HTR-8/SVneo (cell line): ENCODE measurements around the gene SOCS1.

Experiments used
- DNase-seq: peaks from one replicate; pipeline ENCODE4 v3.0.0; 2011; ENCODE audit warnings: low spot score, mixed read lengths; ENCODE audit not compliant: insufficient read length
- FAIRE-seq: peaks from 2 replicates; lab custom pipeline; 2011; peaks lifted over from hg19 to GRCh38; lab: Jason Lieb, UNC

The SOCS1 gene

DNA sequence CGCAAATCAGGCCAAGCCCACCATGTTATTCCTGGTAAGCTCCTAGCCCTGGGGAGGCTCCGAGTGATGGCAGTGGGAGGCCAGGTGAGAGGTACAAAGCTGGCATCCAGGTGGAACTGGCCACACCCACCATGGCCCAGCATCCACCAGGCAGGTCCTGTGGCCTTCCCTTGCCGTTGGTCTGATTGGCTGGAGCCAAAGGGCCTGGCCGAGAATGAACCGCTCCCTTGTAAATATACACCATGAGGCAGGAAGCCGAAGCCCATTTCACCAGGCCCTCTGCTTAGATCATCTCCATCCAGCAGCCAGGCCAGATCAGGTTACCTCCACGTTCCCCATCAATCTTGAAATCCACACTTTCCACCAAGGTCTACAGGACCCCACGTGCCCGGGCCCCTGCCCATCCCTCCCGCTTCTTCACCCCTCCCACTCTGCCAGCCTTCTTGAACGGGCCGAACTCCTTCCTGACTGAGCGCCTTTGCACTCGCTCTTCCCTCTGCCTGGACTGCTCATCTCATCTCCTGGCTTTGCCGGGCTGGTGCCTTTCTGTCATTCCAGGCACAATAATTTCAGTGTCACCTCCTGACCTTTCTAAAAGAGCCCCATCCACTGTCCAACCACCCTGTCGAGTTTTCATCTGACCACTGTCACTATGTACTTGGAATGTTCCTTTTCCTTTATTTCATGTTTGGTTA lies 5.8 kb downstream of the SOCS1 start:
- no peak for FAIRE-seq
- DNase-seq: no peak

DNA sequence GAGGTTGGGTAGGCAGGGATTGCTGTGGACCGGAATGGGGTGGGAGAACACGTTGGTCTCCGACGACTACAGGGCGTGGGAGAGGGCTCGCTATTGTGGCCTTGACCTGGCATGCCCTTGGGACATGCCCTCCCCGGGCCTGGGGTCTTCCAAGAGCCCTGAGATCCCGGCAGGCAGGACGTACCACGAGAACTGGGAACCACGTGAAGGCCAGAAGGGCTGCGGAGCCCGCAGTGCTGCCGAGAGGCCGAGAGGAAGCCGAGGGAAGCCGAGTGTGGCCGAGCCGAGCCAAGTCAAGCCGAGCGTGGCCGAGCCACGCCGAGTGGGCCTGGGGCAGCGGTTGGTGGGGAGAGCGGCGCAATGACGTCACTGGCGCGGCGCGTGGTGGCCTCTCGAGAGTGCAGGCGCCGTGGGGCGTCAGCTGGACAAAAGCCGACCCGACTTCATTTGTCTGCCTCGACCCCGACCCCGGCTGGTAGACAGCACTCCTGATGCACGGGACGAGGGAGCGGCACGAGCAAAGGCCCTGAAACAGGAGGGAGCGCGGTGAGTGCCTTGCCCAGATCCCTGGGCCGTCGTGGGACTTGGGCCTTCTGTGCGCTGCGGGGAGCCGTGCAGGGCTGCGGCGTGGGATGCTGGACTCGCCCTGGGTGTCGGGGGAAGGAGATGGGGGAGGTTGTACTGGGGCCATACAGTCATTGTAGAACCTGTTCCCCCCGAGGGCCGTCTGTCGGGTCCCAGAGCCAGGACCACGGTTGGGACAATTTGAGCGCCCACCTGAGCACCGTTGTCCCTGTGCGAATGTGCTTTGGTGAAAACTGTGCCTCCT lies 6.6 kb downstream of the SOCS1 start:
- no peak for DNase-seq
- FAIRE-seq: no peak

DNA sequence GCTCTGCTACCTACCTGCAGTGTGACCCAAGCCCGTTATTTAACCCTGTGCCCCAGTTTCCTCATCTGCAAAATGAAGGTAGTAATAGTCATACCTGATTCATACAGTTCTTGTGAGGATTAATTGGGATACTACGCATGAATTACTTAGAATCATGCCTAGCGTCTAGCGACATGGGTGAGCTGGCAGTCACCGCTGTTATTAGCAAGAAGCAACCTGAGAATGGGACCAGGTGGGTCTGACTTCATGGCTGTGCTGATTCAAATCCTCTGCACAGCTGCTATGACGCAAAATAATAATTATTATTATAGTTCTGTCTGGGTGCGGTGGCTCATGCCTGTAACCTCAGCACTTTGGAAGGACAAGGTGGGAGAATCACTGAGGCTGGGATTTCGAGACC lies 7.9 kb downstream of the SOCS1 start:
- no peak for FAIRE-seq
- DNase-seq: no peak

DNA sequence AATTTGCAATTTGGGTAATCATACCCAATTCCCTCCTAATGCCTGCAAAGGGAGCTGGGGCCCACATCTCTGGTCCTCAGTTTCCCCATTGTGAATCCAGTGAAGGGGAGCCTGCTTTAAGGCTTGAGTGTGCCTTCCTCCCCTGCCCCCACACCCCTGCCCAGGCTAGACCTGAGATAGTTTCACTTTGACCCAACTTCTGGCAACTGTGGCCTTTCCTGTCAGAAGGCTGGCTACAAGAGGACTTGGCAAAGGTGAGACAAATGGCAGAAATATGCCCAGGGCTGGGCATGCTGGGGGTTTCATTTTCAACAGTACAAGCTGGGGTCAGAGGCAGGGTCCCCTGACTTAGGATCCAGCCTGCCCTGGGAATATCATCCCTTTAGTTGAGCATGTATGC lies 10.0 kb downstream of the SOCS1 start:
- no peak for DNase-seq
- FAIRE-seq: no peak

DNA sequence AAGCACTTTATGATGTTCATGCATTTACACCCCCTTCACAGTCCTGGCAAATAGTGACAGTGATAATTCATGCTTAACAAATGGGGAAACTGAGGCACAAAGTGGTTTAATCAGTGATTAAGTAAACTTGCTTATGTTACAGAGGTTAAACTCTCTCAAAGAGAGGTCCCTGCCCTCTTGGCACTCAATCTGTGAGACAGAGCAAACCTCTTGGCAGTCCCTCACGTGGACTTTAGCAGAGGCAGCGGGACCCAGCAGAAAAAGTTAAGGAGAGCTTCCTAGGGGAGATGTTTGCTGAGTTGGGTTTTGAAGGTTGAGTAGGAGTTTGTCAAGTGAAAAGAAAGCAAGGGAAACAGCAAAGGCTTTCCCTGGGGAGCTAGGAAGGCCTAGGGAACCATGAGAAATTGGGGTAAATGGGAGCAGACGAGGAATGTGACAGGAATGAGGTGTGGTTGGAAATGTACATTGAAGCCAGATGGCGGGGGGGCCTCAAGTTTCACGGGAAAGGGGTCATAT lies 10.7 kb downstream of the SOCS1 start:
- FAIRE-seq: no peak

DNA sequence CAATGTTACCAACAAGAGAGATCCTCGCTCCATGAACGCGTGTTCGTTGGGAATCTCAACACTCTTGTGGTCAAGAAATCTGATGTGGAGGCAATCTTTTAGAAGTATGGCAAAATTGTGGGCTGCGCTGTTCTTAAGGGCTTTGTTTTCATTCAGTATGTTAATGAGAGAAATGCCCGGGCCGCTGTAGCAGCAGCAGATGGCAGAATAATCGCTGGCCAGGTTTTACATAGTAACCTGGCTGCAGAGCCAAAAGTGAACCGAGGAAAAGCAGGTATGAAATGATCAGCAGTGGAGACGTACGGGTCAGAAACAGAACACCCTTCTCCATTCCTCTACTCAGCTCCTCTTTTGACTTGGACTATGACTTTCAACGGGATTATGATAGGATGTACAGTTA lies 13.3 kb downstream of the SOCS1 start:
- FAIRE-seq (no peak), DNase-seq (no peak)

More for the DNA sequence above, 10.7 kb downstream of the SOCS1 start:
- no peak for DNase-seq

DNA sequence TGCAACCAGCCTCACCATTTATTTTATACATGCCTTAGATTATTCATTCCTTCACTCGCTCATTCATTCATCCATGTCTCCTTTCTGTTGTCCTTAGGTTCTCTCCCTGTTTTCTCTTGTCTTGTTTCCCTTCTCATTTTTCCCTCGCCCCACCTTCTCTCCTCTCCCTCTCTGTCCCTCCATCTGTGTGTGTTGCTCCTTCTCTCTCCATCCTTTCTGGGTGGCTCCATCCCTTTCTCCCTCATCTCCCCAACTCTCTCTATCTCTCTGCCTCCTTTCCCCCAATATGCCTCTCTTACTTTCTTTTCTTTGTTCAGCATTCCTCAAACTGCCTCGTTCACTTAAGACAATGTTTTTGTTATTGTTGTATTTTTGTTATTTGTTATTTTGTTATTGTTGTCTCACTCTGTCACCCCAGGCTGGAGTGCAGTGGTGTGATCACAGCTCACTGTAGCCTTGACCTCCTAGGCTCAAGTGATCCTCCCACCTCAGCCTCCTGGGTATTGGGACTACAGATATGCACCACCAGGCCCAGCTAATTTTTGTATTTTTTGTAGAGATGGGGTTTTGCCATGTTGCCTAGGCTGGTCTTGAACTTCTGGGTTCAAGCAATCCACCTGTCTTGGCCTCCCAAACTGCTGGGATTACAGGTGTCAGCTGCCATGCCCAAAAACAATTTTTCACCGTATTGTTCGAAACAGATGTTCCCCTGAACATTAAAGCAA lies 14.4 kb downstream of the SOCS1 start:
- DNase-seq (no peak), FAIRE-seq (no peak)

DNA sequence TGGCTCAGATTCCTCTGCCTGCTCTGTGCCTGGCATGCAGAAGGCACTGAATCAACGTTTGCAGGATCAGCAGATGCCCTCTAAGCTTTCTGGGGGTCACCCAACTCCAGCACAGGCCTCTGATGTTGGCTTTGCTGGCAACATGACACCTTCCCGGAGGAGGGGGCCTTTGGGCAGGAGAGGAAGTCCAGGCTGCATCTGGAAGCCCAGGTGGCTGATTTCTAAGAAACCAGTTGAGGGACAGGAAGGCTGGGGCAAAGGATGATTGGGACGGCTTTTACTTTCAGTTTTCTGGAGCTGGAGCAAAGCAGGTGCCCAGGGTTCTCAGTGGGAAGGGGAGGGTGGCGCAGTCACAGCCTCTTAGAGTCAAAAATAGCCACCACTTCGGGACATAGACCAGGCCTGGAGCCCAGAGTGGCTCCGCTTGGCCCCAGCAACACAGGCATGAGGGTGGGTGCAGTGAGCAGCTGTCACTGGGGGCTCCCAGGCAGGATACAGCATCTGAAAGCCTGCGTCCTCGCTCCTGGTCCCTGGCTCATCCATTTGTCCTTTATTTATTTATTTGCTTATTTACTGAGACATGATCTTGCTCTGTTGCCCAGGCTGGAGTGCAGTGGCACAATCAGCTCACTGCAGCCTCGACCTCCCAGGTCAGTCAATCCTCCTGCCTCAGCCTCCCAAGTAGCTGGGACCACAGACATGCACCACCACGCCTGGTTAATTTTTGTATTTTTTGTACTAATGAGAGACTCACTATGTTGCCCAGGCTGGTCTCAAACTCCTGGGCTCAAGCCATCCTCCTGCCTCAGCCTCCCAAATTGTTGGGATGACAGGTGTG lies 15.1 kb downstream of the SOCS1 start:
- FAIRE-seq: no peak
- DNase-seq: no peak

DNA sequence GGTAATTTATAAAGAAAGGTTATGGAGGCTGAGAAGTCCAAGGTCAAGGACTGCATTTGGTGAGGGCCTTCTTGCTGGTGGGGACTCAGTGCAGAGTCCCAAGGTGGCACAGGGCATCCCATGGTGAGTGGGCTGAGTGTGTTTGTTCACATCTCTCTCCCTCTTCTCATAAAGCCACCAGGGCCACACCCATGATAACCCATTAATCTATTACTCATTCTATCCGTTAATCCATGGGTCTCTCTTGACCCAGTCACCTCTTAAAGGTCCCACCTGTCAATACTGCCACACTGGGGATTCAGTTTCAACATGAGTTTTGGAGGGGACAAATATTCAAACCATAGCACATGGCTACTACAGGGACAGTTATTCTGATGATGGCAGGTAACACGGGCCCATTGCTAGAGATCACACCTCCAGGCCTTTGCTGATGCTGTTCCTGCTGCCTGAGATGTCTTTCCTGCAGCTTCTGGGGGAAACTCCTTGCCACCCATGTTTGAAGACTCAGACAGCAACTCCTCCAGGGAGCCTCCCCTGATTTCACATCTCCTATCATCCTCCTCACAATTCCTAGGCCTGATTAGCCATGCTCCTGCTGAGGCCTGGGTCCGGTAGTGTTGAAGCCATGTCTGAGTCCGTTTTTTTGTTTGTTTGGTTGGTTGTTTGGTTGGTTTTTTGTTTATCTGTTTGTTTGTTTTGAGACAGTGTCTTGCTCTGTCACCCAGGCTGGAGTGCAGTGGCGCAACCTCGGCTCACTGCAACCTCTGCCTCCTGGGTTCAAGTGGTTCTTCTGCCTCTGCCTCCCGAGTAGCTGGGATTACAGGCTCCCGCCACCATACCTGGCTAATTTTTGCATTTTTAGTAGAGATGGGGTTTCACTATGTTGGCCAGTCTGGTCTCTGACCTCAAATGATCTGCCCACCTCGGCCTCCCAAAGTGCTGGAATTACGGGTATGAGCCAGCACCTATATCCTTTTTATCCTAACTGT lies 16.1 kb downstream of the SOCS1 start:
- DNase-seq: no peak
- FAIRE-seq: no peak

DNA sequence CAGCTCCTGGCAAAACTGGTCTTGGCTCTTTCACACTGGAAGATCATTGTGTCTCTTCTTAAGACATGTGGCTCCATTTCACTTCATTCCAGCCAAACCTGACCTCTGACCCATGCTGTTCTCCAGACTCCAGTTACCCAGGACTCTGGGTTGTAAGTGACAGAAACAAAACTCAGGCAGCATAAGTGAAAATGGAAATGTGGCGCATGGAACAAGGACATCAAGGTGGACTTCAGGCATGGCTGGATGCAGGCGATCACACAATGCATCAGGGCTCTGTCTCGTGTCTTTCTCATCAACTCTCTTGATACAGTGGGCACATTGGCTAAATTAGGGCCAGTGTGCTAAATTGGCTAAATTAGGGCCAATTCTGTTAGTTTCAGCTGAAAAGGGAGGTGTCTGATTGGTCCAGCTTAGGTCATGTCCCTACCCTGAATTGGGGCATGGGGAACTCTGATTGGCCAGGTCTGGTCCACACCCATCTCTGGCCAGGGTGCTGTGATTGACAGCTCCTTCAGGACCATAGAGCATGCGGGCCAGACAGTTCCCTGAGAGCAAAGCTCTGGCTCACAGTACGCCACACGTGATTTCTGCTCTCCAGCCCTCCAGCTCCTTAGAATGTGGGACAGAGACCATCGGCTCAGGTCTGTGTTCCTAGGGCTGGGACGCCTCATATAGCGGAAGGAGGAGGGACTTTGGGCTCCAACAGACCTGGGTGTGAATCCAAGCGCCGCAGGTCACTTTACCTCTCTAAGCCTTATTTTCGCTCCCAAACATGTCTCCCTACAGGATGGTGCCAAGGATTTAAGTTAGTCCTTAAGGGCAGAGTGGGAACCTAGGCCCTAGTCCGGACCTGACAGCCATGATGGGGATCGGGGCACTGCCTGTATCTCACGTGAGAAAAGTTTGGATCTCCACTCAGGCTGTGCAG lies 17.5 kb downstream of the SOCS1 start:
- no peak for DNase-seq
- FAIRE-seq: no peak

DNA sequence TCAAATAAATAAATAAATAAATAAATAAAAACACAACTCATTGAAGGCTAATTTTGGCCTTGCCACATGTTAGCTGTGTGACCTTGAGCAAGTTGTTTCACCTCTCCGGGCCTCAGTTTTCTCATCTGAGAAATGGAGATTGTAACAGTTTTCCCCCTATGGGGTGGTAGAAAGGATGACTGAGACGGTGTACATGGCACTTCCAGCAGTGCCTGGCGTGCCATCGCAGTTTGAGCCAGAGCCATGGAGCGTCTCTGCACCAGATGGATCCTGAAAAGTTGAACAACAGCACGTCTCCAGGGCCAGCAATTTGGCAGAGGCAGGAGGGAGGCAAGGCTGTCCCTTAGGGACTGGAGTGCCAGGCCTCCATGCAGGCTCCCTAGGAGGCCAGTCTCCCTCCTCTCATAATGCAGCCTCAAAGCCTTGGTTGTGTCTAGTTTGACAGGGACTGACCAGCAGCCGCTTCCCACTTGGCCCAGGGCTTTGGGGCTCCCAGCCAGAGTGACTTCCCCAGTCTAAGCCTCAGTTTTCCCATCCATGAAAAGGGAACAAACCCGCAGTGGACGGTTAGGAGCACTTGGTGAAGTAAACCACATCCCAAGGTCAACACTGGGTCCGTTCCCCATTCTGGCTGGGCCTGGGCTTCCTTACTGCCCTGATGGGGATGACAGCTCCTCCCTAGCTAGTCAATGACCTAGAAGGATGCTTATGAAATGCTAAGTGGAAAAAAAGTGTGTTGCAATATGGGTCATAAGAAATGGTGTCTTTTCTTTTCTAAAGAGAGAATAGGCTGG lies 19.3 kb downstream of the SOCS1 start:
- DNase-seq: no peak
- no peak for FAIRE-seq

DNA sequence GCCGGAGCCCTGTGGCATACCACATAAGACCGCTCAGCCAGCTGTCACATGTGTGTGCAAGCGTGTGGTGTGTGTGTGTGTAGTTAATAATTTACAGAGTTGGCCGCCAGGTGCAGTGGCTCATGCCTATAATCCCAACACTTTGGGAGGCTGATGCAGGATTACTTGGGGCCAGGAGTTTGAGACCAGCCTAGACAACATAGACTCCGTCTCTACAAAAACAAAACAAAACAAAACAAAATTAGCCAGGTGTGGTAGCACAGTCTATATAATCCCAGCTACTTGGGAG lies 20.4 kb downstream of the SOCS1 start:
- DNase-seq (no peak), FAIRE-seq (no peak)

DNA sequence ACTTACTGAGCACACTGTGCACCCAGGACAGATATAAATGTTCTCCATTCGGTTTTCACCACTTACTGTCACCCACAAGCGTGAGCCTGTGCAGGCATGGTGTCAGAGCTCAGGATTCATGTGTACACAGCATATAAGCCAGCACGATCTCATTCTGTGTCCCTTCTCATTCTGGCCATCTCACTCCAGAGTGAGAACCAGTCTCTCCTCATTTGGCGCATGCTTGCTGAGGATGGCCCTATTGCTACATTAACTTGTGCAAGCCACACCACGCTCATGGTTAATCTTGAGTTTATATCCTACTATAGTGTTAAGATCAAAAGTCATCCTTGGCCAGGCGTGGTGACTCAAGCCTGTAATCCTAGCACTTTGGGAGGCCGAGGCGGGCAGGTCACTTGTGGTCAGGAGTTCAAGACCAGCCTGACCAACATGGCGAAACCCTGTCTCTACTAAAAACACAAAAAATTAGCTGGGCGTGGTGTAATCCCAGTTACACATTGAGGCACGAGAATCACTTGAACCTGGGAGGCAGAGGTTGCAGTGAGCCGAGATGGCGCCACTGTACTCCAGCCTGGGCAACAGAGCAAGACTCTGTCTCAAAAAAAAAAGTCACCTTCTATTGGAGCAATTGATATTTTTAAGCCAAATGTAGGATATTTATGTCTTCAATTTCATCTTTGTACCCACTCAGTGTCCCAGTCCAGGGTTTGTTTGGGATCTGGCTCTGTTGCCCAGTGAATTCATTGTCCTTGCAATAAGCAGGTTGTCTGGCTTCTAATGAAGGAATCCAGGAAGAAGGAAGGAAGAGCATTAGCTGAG lies 20.9 kb downstream of the SOCS1 start:
- DNase-seq (no peak), FAIRE-seq (no peak)

DNA sequence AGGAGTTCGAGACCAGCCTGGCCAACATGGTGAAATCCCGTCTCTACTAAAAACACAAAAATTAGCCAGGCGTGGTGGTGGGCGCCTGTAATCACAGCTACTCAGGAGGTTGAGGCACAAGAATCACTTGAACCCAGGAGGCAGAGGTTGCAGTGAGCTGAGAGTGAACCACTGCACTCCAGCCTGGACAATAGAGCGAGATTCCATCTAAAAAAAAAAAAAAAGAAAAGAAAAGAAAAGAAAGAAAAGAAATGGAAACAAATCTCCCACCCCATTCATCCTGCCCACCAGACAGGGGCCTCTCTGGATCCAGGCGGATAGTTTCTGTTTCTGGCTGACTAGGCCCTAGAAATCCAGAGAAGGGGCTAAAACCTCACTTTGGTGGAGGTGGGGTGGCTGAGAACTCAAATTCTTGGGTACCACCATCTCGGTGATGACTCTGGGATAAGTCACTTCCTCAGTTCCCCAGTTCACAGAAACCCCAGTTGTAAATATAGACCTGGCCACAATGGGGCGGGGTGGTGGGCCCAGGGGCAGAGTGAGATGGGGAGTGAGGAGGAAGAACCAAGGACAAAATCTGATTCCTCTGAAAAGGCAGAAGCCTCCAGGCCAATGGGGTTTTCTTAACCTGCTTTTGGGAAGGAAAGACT lies 22.2 kb downstream of the SOCS1 start:
- FAIRE-seq (no peak), DNase-seq (no peak)

DNA sequence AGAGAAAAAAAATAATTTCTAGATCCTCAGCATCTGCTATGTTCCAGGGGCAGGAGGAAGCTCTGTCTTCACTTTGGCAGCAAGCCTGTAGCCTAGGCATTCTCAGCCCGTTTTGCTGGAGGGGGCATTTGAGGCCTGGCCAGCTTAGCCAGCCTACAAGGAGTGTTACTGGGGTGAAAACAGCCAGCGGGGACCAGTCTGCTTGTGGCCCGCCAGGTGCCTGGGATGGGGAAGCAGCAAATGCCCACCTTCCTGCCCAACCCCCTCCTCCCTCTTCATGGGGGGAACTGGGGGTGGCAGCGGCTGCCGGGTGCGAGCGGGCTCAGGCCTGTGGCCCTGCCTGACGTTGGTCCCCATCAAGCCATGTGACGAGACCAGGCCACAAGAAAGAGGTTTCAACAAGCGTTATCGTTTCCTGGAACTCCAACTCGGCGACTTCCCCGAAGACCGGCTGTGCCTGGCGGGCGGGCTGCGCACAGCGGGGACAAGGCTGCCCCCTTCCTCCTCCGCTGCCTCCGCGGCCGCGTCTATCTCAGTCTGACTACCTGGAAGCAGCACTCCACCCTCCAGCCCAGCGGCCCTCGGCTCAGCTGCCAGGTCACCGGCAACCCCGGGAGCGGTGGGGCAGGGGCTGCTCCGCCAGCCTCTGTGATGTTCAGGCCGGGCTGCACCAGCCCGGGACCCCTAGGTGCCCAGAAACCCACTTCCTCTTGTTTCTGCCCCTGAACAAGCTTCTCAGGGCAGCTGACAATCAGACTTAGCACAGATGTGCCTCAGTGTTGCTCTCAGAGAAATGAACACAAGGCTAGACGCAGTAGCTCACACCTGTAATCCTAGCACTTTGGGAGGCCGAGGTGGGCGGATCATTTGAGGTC lies 22.9 kb downstream of the SOCS1 start:
- DNase-seq (no peak), FAIRE-seq (no peak)
